ENCODE results near the gene TRAK1. TPM values are rescaled to one million over a fixed set of nuclear protein-coding genes. Genes with fewer than 3 reads are reported as not detected.
"Not testable (repeated sequence)": the region's sequence is repeated elsewhere in the genome, so short reads cannot be mapped to it uniquely, and the experiment has no call there.

The TRAK1 gene
- total RNA-seq, 2 experiments from 2014 or later, result 62.5 to 88.3 TPM

DNA sequence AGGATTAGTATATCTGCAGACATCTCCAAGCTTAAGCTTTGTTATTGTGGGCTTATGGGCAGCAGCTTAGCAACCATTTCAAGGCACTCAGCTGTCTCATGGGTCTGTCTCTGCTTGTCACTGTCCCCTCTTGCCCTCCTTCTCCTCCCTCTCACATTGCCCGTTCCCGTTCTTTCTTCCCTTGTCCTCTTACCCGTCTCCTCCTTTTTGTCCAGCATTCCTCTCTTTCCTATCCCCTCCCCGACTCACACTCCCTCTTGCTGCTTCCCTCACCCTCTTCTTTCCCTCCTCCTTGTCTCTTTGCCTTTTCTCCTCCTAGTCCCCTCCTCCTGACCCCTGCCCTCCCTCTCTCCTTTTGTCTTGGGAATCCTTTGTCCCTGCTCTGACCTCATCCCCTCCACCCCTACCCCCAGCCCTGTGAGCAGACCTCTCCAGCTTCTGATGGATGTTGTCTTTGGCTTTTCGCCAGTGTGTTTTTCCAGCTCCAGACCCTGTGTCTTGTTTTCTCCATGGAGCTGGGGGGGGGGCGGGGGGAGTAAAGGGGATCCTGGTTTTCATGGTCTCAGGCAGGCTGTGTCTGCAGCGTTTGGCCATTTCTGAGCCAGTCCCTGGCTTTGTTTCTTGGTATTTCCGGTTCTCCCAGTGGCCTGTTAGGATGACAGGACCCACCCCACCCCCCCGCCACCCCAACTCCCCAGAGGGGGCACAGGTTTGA is 47.9 kb upstream of the TRAK1 start:
- Histone ChIP-seq H2AFZ (ENCODE audit: low read length) (no peak overlapping the region), H4K20me1 (ENCODE audit: insufficient read depth, low read length) (peaks cover 15% of the 10 kb centered on the region), H3K9me3 (ENCODE audit: low read length) (peaks cover 8% of the 10 kb centered on the region; the same call in 1 of the 2 replicates), H3K4me3 (ENCODE audit: low read depth, low read length, poor library complexity, severe bottlenecking) (no peak overlapping the region), H3K36me3 (ENCODE audit: insufficient read depth, low read length) (peaks cover 25% of the 10 kb centered on the region), H3K9me2 (ENCODE audit: insufficient read depth, low read length) (no peaks in the 10 kb centered on the region), H3K27ac (ENCODE audit: low read depth, low read length, poor library complexity, severe bottlenecking) (no peak overlapping the region), H3K4me1 (ENCODE audit: insufficient read depth, low read length, poor library complexity, severe bottlenecking) (peaks cover 96% of the 10 kb centered on the region), H3K79me2 (ENCODE audit: insufficient read depth, low read depth, low read length) (peaks cover 100% of the 10 kb centered on the region), H3K4me2 (ENCODE audit: low read length) (0 out of 2 replicates have a peak overlapping the region, but pooled peaks have one; percentile 16)
- POLR2A ChIA-PET, result interaction anchor here (1.3 kb wide), 1 partner anchor 23 kb away, joined by 5 read pairs; no protein-coding TSS in a partner anchor
- TF ChIP-seq CTCF (conservative IDR thresholded peaks at IDR 0.05; ENCODE audit: low read length) (no peak), EZH2phosphoT487 (IDR thresholded peaks at IDR 0.05; ENCODE audit: borderline replicate concordance, low read depth, low read length) (no peak)
- DNase-seq (ENCODE audit: low spot score), result no peak
- CTCF ChIA-PET (ENCODE audit: unreplicated experiment), result interaction anchor here (0.6 kb wide), 1 partner anchor 15 kb away, joined by 3 read pairs; no protein-coding TSS in a partner anchor
- BruUV-seq (replicated peaks), result no TSS peak
- intact Hi-C loops (cut with micrococcal nuclease; ENCODE audit: unreplicated experiment), result no loop called here

DNA sequence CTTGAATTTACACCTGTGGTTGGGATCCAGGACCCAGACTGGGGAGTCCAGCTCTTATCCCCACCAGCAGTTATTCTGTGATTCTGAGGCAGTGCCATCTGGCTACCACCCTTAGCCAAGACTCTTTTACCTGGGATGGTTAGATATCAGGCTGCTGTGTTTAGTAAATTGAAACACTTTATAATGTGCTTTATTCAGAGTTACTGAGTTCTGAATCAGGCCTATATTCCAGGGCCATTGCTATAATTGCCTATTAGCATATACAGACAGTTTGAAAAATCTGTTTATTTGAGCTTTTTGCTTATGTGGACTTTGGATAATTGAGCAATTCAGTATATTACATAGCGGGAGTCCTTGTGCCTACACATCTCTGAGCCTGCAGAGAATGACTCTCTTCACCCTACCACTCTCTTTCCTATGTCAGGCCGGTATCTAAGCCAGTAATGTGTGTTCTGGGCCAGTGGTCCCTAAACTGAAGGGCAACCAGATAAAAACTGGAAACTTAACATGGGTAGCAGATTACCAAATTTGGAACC is 45.4 kb upstream of the TRAK1 start:
- ChIA-PET POLR2A (interaction anchor here (0.9 to 3.9 kb wide), 4 partner anchors 9 to 31 kb away, joined by 3 to 13 read pairs (median 4); no protein-coding TSS in a partner anchor), CTCF (ENCODE audit: unreplicated experiment) (no interaction called here)
- Histone ChIP-seq H3K4me1 (ENCODE audit: insufficient read depth, low read length, poor library complexity, severe bottlenecking) (peaks cover 88% of the 10 kb centered on the region), H2AFZ (ENCODE audit: low read length) (no peak overlapping the region), H4K20me1 (ENCODE audit: insufficient read depth, low read length) (peaks cover 18% of the 10 kb centered on the region), H3K4me3 (ENCODE audit: low read depth, low read length, poor library complexity, severe bottlenecking) (no peak overlapping the region), H3K9me3 (ENCODE audit: low read length) (peaks cover 6% of the 10 kb centered on the region; the same call in 1 of the 2 replicates), H3K79me2 (ENCODE audit: insufficient read depth, low read depth, low read length) (peaks cover 100% of the 10 kb centered on the region), H3K36me3 (ENCODE audit: insufficient read depth, low read length) (peaks cover 13% of the 10 kb centered on the region), H3K27ac (ENCODE audit: low read depth, low read length, poor library complexity, severe bottlenecking) (no peak overlapping the region), H3K4me2 (ENCODE audit: low read length) (0 out of 2 replicates have a peak overlapping the region, but pooled peaks have one; percentile 4), H3K9me2 (ENCODE audit: insufficient read depth, low read length) (no peaks in the 10 kb centered on the region)
- intact Hi-C loops (cut with micrococcal nuclease; ENCODE audit: unreplicated experiment), result no loop called here
- no peak for DNase-seq (ENCODE audit: low spot score)
- BruUV-seq (replicated peaks), result TSS peak; percentile 17
- TF ChIP-seq CTCF (conservative IDR thresholded peaks at IDR 0.05; ENCODE audit: low read length), result no peak
- no peak for TF ChIP-seq EZH2phosphoT487 (IDR thresholded peaks at IDR 0.05; ENCODE audit: borderline replicate concordance, low read depth, low read length)

DNA sequence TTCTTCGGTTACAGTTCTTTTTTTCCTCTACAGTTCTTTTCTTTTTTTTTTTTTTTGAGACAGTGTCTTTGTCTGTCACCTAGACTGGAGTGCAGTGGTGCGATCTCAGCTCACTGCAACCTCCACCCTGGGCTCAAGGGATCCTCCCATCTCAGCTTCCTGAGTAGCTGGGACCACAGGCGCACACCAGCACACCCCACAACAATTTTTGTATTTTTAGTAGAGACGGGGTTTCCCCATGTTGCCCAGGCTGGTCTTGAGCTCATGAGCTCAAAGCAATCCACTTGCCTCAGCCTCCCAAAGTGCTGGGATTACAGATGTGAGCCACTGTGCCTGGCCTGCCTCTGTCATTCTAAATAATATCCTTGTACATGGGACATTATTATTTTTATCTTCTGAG is 42.6 kb upstream of the TRAK1 start:
- Histone ChIP-seq H3K79me2 (ENCODE audit: insufficient read depth, low read depth, low read length) (peaks cover 98% of the 10 kb centered on the region), H3K4me2 (ENCODE audit: low read length) (peak overlapping the region; percentile 47; the same call in 1 of the 2 replicates), H4K20me1 (ENCODE audit: insufficient read depth, low read length) (peaks cover 29% of the 10 kb centered on the region), H3K4me1 (ENCODE audit: insufficient read depth, low read length, poor library complexity, severe bottlenecking) (peaks cover 82% of the 10 kb centered on the region)
- H3K27ac ChIP-seq (ENCODE audit: low read depth, low read length, poor library complexity, severe bottlenecking); DNase-seq (ENCODE audit: low spot score); CTCF ChIA-PET (ENCODE audit: unreplicated experiment); BruUV-seq (replicated peaks); H3K4me3 ChIP-seq (ENCODE audit: low read depth, low read length, poor library complexity, severe bottlenecking); H3K9me3 ChIP-seq (ENCODE audit: low read length); intact Hi-C loops (cut with micrococcal nuclease; ENCODE audit: unreplicated experiment); H2AFZ ChIP-seq (ENCODE audit: low read length); H3K9me2 ChIP-seq (ENCODE audit: insufficient read depth, low read length); H3K36me3 ChIP-seq (ENCODE audit: insufficient read depth, low read length): not testable (repeated sequence)
- POLR2A ChIA-PET, result interaction anchor here (0.7 to 3.9 kb wide), 6 partner anchors 9 to 184 kb away, joined by 3 to 13 read pairs (median 6); no protein-coding TSS in a partner anchor

Data from OCI-LY7 (cell line).